HG03460 (cell line): Measurements from ENCODE around the gene KDM3B.

Experiments used
- ATAC-seq: cut with Tn5 transposase; IDR thresholded peaks from one replicate; pipeline ENCODE4 v1.9.1; 2021; ENCODE audit not compliant: unreplicated experiment

Gene KDM3B

DNA sequence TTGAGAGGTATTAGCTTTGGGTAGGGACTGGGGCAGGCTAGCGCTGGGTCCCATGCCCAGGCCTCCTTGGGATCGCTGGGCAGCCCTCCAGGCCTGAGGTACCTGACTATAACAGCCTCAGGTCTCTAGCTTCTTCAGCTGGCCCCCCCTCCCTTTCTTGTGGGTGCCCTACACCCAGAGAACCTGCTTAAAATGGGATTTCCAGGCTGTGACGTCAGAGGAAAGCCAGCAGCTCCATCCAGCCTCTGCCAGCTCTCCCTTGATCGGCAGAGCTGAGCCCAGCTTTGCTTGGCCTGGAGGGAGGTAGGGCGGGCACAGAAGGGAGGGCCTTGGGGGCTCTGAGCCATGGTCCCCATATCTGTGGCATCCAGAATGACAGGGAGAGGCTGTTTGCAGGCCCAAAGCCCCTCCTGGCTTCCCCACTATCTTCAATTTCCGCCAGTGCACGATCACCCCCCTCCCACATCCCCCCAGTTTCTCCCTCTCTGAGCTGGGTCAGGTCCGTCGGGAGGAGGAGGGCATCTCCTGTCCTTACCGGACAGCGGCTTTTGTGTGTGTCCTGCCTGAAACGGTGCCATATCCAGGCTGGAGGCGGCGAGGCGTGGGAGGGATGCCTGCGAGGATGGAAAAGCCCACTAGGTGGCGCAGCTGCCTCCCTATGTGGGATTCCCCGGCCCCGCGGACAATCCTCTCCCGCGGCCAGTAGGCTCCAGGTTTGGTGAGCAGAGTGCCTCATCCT lies 97.2 kb downstream of the KDM3B start:
- ATAC-seq: peak; percentile 79

- ATAC-seq: no peak
Measured at GRCh38 chr5:138450971-138451370, 98.5 kb downstream of the KDM3B start.

- no peak for ATAC-seq
Measured at GRCh38 chr5:138452720-138453119, 100.2 kb downstream of the KDM3B start.

GRCh38 chr5:138453590-138453989 lies 101.1 kb downstream of the KDM3B start:
- no peak for ATAC-seq

GRCh38 chr5:138454121-138454520 lies 101.6 kb downstream of the KDM3B start:
- no peak for ATAC-seq

GRCh38 chr5:138455232-138455930 lies 102.9 kb downstream of the KDM3B start:
- ATAC-seq: no peak

- ATAC-seq: no peak
Measured at GRCh38 chr5:138457531-138458275, 105.2 kb downstream of the KDM3B start.

DNA sequence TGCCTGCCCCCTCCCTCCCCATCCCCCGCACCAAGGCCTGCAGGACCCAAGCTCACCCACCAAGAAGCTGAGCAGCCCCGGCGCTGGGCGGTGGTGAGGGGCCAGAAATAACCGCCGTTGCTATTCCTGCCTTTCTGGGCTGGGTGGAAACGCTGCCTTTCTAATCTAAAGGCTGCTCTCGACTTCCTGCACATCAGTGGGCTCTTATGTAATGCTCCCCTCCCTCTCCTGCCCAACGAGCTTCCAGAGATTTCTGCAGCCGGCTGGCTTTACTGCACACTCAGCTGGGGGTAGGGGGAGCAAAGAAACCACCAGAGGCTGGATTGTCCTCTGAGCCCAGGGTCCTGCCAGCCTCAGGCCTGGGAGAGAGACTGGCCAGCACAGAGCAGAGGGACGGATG lies 105.9 kb downstream of the KDM3B start:
- no peak for ATAC-seq

GRCh38 chr5:138458856-138459255 lies 106.4 kb downstream of the KDM3B start:
- no peak for ATAC-seq

DNA sequence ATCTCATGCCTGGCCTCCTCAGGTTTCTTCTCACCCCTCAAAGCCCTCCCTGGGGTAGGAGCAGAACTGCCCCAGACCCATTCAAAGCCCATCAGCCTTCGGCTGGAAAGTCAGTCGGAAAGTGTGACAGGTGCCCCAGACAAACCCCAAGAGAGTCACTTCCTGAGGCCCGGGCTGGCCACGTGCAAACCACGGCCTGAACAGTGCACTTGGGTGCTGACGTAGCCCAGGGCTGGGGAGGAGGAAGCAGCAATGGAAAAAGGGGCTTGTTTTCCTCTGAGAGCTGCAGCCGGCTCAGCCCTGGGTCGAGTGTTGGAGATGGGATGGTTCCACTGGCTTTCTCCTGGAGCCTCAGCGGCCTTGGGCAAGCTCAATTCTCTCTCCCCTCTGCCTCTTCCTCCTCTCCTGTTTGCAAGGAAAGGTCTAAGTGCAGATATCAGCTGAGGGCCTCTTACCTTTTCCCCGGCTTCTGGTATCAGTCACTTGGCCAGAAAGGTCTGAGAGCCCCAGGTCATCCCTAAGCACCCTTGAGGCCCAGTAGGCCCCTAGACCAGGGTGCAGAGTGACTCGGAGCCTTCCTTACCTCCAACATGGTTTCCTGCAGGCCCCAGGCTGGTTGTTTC lies 106.9 kb downstream of the KDM3B start:
- ATAC-seq: no peak

DNA sequence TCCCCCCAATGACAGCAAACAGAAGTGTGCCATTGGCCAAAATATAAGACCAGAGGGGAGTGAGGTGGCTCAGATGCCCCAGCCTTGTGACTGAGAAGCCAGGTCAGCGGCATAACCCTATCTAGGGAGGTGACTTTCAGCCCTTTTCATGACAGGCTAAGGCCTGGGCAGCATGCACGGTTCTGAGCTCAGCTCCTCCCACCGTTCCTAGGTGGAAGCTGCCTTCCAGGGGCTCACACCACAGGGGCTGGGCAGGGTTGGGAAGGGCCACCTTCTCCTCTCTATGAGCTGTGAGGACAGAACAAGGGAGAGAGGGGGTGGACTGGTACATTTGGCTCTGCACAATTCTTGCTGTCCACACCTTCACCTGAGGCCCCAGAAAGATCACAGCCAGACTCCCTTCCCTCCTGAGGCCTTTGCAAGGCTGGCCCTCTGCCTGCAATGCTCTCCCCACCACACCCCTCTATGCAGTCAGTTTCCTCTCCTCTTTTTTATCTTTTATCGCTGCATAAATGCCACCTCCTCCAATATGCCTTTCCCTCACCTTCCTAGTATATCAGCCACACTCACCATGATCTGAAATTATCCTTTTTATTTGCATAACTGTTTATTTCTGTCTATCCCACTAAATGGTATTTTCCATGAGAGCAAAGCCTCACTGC lies 107.7 kb downstream of the KDM3B start:
- no peak for ATAC-seq

DNA sequence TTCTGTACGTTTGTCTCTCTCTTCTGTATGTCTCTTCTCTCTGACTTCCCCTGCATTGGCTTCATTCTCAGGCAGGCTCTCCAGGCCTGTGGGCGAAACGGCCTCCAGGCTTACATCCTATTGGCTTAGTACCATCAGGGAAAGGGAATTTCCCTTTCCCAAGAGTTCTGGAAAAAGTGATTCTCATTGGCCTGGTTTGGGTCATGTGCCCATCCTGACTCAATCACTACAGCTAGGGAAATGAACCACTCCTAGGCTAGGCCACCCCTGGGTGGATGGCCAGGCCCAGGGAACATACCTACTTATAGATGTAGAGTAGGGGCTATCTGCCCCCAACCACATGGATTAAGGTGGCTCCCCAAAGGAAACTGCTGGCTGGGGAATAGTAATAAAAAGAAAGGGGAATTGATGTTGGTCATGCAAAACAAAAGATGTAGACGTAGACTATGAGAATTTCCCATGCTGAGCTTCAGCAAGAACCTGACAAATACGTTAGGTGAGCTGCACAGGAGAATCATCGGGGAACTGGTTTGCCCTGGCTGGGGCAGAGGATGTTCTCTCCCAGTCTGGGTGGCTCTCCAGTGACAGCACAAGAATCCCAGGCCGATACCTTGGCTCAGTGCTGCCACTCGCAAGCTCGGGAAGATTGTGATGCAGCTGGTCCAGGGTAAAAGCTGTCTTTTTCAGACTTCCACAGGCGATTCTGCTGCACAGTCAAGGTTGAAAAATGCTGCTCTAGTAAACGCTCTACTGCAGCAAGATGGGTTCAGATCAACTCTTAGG lies 109.0 kb downstream of the KDM3B start:
- ATAC-seq: no peak

DNA sequence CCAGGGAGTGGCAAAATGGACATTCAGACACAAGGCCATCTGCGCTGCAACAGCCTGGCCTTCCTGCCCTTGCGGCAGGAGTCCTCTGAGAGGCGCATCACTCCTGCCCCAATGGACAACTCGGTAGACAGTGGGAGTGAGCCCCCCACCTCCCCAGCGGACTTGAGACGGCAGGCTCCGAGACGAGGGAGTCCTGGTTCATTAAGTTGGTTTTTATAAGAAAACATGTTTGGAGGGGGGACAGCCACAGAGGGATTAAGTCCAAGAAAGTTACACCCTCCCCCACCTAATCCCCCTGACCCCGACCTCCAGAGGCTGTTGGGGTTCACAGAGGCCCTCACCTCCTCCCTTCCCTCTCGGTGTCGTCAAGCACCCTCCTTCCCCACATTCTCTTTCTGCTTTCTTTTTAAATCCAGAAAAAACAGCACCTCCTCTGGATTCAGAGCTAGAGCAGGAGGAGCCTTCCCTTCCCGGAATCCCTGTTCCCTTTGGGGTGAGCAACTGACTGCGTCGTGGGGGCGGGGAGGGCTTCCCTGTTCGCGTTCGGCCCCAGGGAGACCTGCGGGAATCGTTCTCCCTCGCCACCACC lies 111.0 kb downstream of the KDM3B start:
- ATAC-seq: no peak

- ATAC-seq: peak; percentile 40
Measured at GRCh38 chr5:138464008-138464387, 111.5 kb downstream of the KDM3B start.

- peak; percentile 73 for ATAC-seq
Measured at GRCh38 chr5:138464388-138465260, 112.1 kb downstream of the KDM3B start.

- peak; percentile 58 for ATAC-seq
Measured at GRCh38 chr5:138465261-138466124, 113.0 kb downstream of the KDM3B start, which contains the start of gene EGR1. TSS of gene EGR1 (plus strand) at chr5:138465479. CDS start at chr5:138465762, 283 bp downstream.

- ATAC-seq: no peak
Measured at GRCh38 chr5:138466125-138466899, 113.8 kb downstream of the KDM3B start.
